Stimulated activated CD4-positive, alpha-beta T cell treated with anti-CD3 and anti-CD28 coated beads, Interleukin-12 subunit alpha, Interleukin-12 subunit beta, amount 100 ng/mL, for 4 hours (primary cell): ENCODE results near the gene SETD4.
"Not testable (repeated sequence)": the region's sequence is repeated elsewhere in the genome, so short reads cannot be mapped to it uniquely, and the experiment has no call there.

Source experiments
- DNase-seq: peaks from one replicate; pipeline ENCODE4 v3.0.0-alpha.2; 2020

SETD4 gene

DNA sequence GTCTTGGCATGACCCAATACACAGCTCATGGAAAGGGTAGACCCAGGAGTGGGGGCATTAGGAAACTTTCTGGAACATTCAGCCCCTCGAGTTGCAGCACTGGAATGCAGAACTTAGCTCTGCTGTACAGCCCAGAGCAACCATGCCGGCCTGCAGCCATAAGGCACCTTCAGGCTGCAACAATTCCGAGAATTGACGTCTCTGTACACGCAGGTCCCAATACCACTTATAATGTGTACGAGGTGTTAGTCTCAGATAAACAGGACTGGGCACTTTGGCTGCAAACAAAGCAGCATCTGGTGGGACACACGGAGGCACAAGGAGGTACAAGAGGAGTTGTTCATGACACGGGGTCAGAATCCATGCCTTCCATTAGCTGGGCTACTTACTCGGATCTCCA, 17.4 kb upstream of the SETD4 start:
- DNase-seq, result no peak

DNA sequence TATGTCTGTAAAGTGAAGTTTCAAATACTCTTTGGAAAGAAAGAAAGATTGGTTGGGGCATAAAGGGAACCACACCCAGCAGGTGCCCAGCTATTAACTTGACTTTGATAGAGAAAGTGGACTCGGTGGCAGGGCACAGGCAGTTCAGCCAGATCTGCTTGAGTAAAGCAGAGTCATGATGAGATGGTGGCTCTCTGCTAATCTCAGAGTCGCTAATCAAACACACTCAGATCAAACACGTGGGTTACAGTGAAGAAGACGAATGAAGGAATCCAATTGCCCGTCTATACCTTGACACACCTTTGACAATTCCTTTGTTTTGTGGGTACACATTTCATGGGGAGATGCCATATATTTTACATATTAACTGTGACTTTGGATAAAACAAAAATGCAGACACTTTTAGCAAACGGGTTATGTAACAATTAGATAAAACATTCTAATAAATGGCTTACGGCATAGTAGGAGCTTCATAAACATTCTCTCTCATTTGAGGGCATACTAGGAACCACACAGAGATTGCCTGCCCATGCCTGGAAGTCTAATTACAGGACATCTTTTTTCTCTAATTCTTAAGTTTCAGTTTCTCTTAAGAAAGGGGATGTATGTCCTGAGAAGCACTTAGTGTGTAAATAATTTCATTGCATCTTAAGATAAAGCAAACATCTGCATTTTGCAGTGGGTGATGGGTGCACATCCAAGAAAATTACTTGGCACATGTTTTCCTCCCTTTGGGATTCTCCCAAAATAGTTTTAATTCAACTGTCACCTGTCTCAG, 16.7 kb upstream of the SETD4 start:
- no peak for DNase-seq

DNA sequence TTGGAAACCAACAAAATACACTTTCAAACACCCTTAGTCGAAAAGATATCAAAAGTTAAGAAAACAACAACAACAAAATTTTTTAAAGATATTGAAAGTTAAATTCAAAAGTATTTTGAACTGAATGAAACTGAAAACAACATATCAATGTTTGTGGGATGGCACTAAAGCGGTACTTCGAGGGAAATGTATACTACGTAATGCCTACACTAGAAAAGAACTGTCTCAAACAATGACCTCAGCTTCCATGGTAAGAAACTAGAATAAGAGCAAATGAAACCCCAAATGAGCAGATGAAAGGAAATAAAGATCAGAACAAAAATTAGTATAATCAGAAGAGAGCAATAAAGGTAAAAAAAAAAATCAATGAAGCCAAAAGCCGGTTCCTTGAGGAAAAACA, 15.6 kb upstream of the SETD4 start:
- DNase-seq, result no peak

DNA sequence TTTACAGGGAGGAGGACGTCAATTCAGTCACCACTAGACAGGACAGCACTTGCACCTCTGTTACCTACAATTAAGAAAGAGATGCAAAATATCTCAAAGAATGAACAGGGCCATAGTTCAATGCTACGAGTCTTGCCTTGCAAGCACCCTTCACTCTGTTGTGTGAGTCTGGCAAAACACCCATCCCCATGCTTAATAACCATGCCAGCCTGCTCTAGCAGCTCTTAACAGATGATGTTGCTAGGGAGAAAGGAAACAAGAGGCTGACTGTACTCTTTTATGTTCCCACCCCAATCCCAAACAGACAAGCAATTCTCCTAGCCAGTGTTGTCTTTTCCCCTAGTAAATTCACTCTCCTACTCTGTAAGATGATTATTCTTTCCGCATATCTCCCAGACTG, 14.8 kb upstream of the SETD4 start:
- DNase-seq, result no peak

DNA sequence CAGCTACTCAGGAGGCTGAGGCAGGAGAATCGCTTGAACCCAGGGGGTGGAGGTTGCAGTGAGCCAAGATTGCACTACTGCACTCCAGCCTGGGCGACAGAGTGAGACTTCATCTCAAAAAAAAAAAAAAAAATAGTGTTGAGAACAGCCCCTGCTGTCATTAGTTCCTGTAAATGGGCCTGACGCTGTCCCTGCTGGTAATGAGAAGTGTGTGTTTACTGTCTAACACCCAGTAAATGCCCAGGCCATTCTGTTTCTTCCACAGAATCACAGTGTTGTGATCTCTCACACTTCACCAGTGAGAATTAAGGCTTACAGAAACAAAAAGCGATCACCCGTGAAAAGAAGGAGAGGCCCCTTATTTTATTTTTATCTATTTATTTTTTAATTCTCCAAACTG, 13.6 kb upstream of the SETD4 start:
- DNase-seq, result not testable (repeated sequence)

DNA sequence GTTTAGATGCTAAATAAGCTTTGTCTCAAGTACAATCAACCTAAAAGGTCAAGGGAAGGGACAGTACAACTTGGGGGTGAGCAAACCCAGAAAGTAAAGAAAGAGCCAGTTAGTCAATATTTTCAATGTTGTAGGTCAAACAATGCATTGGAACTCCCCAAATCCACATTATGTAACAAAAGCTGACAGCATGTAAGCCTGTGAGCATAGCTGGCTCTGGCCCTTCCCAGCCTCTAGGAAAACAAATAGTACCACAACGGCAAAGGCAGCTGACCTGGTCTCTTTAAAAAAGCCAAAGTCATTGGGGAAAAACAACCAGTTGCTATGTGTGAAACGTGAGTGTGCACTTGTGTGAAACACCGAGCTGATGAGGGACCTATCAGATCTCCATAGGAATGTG, 12.9 kb upstream of the SETD4 start:
- DNase-seq, result no peak

DNA sequence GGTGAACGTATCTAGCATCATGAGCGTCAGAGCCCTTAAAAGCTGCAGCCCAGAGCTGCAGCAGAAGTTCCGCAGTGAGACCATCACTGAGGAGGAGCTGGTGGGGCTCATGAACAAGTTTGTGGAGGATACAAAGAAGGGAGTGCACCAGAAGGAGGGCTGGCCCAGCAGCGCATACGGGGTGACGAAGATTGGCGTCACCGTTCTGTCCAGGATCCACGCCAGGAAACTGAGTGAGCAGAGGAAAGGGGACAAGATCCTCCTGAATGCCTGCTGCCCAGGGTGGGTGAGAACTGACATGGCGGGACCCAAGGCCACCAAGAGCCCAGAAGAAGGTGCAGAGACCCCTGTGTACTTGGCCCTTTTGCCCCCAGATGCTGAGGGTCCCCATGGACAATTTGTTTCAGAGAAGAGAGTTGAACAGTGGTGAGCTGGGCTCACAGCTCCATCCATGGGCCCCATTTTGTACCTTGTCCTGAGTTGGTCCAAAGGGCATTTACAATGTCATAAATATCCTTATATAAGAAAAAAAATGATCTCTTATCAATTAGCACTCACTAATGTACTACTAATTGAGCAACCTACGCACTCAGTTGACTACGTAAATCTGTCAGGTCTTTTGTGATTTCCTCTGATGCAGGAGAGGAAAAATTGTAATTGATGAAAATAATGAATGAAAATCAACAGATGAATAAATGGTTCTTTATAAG, 12.3 kb upstream of the SETD4 start:
- no peak for DNase-seq

DNA sequence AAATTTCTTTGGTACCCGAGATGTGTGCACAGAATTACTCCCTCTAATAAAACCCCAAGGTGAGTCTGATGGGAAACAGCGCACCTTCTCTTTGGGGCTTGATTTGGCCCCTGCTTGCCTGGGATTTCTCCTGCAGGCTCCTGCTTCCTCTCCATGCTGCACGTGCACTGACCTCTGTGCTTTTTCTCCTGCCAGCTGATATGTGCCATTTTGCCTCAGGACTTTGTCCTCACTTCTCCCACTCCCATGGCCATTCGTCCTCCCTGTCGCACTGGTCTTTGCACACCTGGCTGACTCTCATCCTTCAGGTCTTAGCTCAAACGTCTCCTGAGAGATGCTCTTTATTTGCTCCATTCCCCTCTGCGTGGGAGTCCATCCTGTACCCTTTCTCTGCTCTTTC, 10.7 kb upstream of the SETD4 start:
- no peak for DNase-seq

DNA sequence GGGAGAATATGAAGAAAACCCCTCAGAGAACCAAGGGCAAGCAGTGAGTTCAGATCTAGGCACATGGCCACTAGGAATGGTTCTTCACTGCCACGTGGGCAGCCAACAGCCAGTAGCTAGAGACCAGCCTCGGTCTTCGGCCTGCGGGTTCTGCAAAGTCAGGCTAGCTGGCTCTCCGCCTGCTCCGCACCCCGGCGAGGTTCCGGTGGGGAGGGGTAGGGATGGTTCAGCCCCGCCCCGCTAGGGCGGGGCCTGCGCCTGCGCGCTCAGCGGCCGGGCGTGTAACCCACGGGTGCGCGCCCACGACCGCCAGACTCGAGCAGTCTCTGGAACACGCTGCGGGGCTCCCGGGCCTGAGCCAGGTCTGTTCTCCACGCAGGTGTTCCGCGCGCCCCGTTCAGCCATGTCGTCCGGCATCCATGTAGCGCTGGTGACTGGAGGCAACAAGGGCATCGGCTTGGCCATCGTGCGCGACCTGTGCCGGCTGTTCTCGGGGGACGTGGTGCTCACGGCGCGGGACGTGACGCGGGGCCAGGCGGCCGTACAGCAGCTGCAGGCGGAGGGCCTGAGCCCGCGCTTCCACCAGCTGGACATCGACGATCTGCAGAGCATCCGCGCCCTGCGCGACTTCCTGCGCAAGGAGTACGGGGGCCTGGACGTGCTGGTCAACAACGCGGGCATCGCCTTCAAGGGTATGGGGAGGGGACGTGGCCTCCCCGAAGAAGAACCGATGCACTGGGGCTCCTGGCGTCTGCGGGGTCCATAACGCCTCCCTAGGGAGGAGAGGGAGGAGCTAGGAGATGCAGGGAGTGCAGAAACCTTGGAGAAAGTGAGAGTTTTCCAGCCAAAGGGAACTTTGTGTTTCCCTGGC, 9.6 kb upstream of the SETD4 start, which contains the start of gene CBR1:
Gene CBR1, plus strand, starts transcription at position 312 of the 871 bp plus-strand sequence. Its CDS starts 92 bp downstream, at position 404.
- peak; percentile 88 for DNase-seq

DNA sequence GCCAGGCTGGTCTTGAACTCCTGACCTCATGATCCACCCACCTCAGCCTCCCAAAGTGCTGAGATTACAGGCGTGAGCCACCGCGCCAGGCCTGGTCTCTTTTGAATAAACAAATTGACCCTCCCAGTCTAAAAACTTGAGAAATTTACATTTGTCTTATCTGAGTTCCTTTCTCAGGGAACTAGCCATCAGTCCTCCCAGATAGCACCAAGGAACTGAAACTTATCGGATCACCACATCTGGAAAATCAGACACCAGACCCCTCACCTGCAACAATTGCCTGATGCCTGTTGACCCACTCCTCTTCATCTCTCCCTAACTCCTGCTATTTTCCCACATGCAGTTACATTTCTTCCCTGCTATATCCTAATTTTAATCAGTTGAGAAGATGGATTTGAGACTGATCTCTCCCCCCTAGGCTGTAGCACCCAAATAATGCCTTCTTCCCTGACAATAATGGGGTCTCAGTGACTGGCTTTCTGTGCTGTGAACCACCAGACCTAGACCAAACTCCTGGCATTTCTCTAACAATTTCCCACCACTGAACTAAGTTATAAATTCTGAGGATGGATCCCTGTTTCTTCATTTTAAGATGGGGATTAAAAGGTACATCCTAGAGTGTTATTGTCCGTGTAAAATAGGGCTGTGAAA, 8.5 kb upstream of the SETD4 start:
- DNase-seq, result no peak

DNA sequence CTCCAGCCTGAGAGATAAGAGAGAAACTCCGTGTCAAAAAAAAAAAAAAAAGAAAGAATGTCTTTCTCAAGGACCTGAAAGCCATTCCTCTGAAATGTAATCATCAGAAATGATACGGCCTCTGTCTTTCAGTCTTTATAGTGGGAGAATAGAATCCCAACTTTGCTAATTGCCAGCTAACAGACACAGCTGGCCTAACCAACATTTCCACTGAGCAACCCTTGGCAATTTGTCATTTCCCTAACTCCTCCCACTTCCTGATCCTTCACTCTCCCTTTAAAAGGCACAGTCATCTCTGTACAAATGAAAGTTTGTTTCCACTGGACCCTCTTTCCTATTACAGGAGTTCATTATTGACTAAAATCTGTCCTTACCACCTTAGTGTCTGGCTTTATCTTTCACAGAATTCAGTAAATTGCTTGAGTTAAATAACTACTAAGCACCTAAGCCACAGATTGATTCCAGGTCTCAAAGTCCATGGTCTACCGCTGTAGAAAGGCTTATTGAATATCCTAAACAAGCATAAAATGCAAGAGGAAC, 5.2 kb upstream of the SETD4 start:
- no peak for DNase-seq

DNA sequence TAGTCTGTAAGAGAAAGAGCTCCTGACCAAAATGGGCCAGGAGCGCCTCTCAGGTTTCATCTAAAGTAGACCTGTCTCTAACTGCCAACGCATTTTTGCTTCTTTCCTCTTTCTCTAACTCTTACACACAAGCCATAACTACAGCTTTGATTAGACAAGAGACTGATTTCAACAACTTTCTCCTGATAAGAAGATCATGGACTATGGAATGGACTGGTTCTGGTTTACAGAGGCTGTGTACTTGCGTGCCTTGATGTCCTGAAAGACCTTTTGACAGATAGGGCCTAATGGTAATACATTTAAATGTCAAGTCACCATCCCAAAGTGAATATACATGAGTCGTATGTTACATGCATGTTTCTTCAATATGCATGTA, 3.7 kb upstream of the SETD4 start:
- no peak for DNase-seq

DNA sequence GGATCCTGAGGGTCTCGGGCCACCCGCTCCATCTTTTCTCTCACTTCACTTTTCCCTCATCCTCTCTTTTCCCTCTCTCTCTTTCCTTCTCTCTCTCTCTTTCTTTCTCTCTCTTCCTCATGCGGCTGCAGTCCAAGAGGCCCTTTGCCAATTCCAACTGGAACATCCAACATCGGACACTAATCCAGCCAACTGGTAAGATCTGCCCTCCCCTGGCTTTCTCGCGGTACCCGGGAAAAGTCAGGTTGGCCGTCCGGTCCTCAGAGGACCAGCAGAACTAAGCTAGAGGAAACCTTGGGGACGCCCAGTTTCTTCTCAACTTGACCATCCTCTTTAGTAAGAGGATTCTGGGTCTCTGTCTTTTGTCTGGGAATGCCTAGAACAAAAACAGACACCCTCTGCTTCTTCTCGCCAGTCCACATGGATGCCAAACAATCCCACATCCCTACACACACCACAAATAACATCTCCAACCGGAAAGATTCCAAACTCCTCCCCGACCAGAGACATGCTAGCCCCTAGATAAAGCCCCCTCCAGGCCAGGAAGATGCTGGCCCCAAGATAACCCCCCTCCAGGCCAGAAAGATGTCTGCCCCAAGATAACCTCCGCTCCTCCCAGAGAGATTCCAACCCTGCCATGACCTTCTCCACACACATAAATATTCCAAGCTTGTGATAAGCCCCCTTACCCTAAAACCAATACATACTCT, 3.2 kb upstream of the SETD4 start:
- no peak for DNase-seq

DNA sequence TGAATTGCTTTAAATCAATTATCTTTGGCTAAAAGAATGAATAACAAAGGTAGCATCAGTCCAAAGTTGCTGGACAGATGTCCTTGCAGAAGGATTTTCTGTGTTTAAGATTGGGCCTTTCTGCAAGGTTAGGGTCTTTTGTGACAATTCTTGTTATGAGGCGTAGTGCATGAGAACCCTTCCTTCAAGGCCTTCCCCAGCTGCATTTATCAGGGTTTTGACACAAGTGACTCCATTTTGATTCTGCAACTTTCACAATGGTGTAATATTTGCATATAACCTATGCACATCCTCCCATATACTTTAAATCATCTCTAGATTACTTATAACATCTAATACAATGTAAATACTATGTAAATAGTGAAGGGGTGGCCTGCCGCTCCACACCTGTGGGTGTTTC, 1.1 kb upstream of the SETD4 start:
- no peak for DNase-seq

DNA sequence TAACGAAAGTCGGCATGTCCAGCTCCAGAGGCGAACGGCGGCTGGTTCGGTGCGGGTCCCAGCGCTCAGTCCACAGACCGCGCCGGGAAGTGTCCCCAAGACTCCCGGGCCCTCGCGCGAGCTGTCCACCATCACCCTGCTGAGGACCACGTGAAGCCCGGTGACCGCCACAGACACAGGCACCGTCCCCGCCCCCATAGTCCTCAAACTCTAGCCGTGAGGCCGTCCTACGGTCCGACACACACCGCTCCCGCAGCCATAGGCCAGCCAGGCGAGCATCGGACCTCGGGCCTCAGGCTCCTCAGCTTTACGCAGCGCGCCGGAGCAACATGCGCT, 535 bp downstream of the SETD4 start:
- DNase-seq, result no peak

DNA sequence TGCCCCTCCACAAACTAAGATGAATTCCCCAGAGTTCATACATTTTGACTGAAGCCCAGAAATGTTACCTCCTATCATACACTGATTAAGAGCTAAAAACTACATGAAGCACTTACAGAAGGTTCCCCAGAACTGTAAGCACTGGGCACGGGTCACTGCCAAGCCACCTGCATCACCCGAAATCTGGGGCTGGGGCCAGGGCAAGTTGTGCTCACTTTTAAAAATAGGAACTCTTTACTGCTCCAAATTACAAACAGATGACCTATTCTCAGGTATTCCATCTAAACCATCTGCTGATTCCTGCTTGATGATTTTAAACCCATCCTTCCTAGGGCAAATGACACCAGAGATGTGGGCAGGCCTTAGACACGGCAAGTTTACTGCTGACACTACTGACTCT, 4.8 kb downstream of the SETD4 start:
- no peak for DNase-seq

DNA sequence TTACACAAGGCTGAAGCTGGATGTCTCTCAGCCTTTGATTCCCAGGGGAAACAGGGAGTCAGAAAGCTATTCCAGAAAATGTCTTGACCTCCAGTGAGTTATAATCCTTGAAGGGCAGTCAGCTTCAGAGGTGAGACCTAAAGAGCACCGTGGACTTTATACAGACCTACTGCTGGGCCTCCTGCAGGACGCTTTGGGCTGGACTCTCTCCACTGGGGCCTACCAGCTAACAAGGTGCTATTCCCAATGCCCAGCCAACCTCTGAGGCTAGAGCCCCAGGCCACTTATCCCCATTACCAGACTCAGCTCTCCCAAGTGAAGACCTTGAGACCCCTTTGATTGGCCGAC, 6.6 kb downstream of the SETD4 start:
- DNase-seq, result no peak

DNA sequence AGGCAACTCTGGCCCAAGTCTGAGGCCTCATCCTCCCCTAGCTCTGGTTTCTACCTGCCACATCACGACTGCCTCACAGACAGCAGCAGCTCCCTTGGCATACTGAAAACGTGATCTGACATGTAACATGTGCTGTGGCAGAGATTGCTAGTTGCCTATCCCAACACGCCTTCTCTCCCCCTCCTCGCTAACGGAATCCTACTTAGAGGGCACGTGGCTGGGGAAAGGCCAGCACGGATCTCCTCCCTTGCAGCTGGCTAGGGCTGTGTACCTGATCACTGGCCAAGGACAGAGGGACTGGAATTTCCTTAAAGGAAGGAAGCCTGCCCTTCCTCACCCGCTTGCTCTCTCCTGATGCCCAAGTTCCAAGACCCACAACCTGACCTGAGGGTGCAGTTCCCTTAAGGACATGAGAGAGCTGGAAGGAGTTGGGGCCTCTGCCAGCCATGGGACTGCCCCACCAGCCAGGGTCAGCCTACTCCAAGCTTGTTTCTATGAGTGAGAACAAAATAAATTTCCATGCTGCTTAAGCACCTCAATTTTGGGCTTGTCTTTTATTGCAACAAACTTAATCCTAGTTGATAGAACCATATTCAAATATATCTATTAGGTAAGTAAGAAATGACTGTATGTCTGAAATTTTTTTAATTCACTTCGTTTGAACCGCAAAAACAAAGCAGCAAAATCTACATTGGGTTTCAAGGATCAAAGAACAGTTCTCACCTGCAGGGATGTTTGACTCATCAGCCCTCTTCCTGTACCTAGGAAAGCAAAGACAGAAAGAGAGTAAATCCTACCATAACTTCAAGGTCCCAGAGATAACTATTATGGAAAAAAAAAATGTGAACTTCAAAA, 7.2 kb downstream of the SETD4 start:
- no peak for DNase-seq

DNA sequence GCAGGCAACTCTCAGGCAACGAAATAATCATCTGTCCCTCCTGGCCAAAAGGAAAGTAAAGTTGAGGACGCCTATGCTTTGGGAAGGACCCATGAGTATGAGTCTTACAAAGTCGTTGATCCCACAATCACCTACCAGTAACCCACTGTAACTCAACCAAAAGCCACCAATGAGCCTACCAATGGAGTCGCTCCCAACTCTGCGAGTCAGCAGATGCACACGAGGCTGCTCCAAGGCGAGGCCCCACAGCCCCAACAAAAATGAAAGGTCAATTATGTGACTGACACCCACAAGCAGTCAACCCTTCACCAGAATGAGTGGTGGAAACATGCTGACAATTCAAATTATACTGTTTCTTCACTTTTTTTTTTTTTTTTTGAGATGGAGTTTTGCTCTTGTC, 12.0 kb downstream of the SETD4 start:
- DNase-seq, result no peak

DNA sequence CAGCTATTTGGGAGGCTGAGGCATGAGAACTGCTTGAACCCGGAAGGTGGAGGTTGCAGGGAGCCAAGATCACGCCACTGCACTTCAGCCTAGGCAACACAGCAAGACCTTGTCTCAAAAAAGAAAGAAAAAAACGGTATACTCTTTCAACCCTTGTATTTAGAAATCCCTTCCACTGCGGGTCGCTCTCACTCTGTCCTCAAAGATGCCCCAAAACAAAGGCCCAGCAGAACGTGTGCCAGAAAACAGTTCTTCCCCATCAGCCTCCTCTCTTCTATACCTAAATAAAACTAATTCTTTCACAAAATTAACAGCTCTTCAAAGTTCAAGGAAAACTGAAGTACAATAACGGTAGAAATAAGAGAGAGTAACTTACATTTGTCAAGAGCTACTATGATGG, 13.2 kb downstream of the SETD4 start:
- DNase-seq, result no peak

DNA sequence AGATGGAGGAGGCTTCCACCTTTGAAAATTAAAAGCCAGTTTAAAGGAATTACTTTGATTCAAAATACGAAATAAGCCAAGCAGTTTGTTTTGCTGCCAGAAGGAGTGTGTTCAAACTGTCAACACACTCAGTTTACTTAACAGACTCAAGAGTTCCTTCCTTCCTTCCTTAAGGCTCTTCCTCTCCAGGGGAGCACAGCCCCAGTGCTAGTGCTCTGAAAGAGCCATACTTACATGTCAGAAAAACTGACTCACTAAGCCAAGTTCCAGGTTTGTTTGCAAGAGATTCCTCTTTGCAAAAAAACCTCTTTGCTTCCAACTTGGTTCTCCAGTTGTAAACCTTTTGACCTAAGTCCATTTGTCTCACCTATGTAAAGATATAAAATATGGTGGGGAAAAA, 14.3 kb downstream of the SETD4 start:
- no peak for DNase-seq
